Mesodermal cell (in vitro differentiated cells): ENCODE results near the gene TBL3.

Source experiments
- H3K27ac ChIP-seq: 2 replicates; pipeline ENCODE4 v1.7.0; 2013; ENCODE audit warnings: mild to moderate bottlenecking, low read depth, low read length, moderate library complexity; ENCODE audit not compliant: severe bottlenecking
- H3K36me3 ChIP-seq: 2 replicates; pipeline ENCODE4 v1.7.1; 2013; ENCODE audit warnings: mild to moderate bottlenecking, low read length, moderate library complexity; ENCODE audit not compliant: control insufficient read depth, insufficient read depth
- H3K4me1 ChIP-seq: one replicate; pipeline ENCODE4 v1.7.1; 2013; ENCODE audit warnings: mild to moderate bottlenecking, low read length; ENCODE audit not compliant: insufficient read depth, control insufficient read depth, poor library complexity, severe bottlenecking
- H3K4me3 ChIP-seq: 2 replicates; pipeline ENCODE4 v1.7.0; 2013; ENCODE audit warnings: low read length, control low read depth, mild to moderate bottlenecking; ENCODE audit not compliant: insufficient read depth, poor library complexity, severe bottlenecking; ENCODE audit errors: extremely low read depth
- H3K9me3 ChIP-seq: 2 replicates; pipeline ENCODE4 v1.7.1; 2013; ENCODE audit warnings: mild to moderate bottlenecking, low read length, moderate library complexity; ENCODE audit not compliant: control insufficient read depth
- WGBS, 2 experiments: methylation state at CpG; one replicate each; pipeline ENCODE4 v1.1.5; 2013; ENCODE audit warnings: missing lambda C conversion rate in 2 of 2; ENCODE audit not compliant: insufficient coverage in 2 of 2; 5-methylcytosine and 5-hydroxymethylcytosine counted together

The TBL3 gene

GRCh38 chr16:1985466-1986150 lies 13.8 kb downstream of the TBL3 start:
- no peak overlapping the region for H3K27ac ChIP-seq
- 94 to 97% methylated on average over 13 to 14 of the region's 14 CpGs for WGBS, 2 experiments
- H3K4me1 ChIP-seq: peaks cover 12% of the 10 kb centered on the region
- H3K9me3 ChIP-seq: no peaks in the 10 kb centered on the region
- peak overlapping the region; percentile 84 for H3K4me3 ChIP-seq
- peaks cover 23% of the 10 kb centered on the region for H3K36me3 ChIP-seq

DNA sequence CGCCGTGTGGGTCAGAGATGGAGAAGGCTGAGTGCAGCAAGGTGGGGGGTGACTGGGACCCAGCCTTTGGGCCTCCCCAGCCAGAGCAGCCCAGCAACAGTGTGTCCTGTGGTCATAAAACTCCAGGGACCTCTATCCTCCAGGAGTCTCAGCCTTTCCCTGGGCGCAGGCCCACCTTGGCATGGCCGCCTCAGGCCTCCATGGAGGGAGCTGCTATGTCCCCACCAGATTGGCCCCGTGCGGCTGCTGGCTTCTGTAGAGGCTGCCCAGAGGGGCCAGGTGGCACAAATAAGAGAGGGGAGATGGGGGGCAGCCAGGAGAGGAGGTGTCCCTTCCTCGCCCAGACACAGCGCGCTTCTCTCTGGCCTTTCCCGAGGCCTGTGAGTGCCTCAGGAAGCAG lies 15.3 kb downstream of the TBL3 start:
- no peak overlapping the region for H3K27ac ChIP-seq
- peaks cover 15% of the 10 kb centered on the region for H3K4me1 ChIP-seq
- 95 to 96% methylated on average over 7 to 10 of the region's 10 CpGs for WGBS, 2 experiments
- peaks cover 23% of the 10 kb centered on the region for H3K36me3 ChIP-seq
- no peak overlapping the region for H3K4me3 ChIP-seq
- no peaks in the 10 kb centered on the region for H3K9me3 ChIP-seq

GRCh38 chr16:1989209-1990100 lies 17.6 kb downstream of the TBL3 start, which contains the start of gene SYNGR3:
TSS of gene SYNGR3 (plus strand) at chr16:1989970. CDS start at chr16:1990103, 133 bp downstream.
- Histone ChIP-seq H3K4me1 (peaks cover 15% of the 10 kb centered on the region), H3K4me3 (peak within 1 kb of the TSS; percentile 27), H3K9me3 (no peaks in the 10 kb centered on the region), H3K27ac (no peak within 1 kb of the TSS), H3K36me3 (peaks cover 23% of the 10 kb centered on the region)
- 10 to 11% methylated on average over 45 to 52 of the region's 67 CpGs for WGBS, 2 experiments

DNA sequence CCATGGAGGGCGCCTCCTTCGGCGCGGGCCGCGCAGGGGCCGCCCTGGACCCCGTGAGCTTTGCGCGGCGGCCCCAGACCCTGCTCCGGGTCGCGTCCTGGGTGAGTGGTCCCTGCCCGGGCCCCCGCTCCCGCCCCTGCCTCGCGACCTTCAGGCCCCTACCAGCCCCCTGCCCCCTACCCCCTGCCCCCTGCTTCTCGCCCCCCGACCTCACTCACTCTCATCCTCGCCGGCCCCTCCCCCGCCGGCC lies 18.2 kb downstream of the TBL3 start:
- H3K4me3 ChIP-seq: peak overlapping the region; percentile 27
- 0 to 3% methylated on average over 5 to 8 of the region's 25 CpGs for WGBS, 2 experiments
- H3K4me1 ChIP-seq: peaks cover 14% of the 10 kb centered on the region
- no peaks in the 10 kb centered on the region for H3K9me3 ChIP-seq
- no peak overlapping the region for H3K27ac ChIP-seq
- H3K36me3 ChIP-seq: peaks cover 24% of the 10 kb centered on the region

DNA sequence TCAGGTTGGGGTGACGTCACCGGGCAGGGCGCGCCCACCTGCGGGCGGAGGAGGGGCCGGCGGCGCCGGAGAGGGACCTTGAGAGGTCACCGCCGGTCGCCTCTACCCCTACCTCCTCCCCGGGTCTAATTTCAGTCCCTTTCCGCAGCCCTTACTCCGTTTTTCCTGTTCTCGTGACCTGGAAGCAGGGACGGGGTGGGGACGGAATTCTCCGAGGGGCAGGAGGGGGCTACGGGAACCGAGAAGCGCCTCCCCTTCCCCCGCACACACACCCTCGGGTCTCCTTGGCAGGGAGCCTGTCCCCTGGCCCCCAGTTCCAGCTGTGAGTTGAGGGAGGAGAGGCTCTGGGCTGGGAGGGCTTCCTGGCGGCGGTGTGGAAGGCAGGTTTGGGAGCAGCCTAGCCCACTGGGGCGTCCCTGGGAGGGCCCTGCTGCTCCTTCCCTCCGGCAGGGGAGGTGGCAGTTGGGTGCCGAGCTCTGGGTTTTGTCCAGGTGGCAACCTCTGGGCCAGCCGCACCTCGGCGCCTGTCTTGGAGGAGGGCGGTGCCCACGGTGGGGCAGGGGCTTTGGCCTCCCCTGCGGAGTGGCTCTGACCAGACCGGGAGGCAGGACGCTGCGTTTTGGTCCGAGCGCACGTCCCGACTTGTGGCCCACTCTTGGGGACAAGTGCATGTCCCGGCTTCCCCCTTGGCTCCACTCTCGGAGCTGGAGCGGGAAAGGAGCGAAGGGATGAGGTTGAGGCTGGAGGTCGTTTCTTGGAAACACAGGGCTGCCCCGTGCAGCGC lies 18.7 kb downstream of the TBL3 start:
- H3K27ac ChIP-seq: no peak overlapping the region
- peak overlapping the region; percentile 27 for H3K4me3 ChIP-seq
- 3 to 4% methylated on average over 29 to 37 of the region's 50 CpGs for WGBS, 2 experiments

GRCh38 chr16:1991135-1991551 lies 19.3 kb downstream of the TBL3 start:
- Histone ChIP-seq H3K9me3 (no peaks in the 10 kb centered on the region), H3K36me3 (peaks cover 14% of the 10 kb centered on the region), H3K4me3 (no peak overlapping the region), H3K27ac (no peak overlapping the region), H3K4me1 (peaks cover 7% of the 10 kb centered on the region)
- 15 to 22% methylated on average over 14 to 18 of the region's 18 CpGs for WGBS, 2 experiments

More for the DNA sequence above, 18.7 kb downstream of the TBL3 start:
- peaks cover 20% of the 10 kb centered on the region for H3K36me3 ChIP-seq
- H3K4me1 ChIP-seq: peaks cover 8% of the 10 kb centered on the region
- H3K9me3 ChIP-seq: no peaks in the 10 kb centered on the region

- H3K27ac ChIP-seq: no peak overlapping the region
- H3K4me1 ChIP-seq: peaks cover 7% of the 10 kb centered on the region
- peaks cover 11% of the 10 kb centered on the region for H3K36me3 ChIP-seq
- H3K4me3 ChIP-seq: peak overlapping the region; percentile 3
- 26 to 40% methylated on average over 14 to 22 of the region's 22 CpGs for WGBS, 2 experiments
- no peaks in the 10 kb centered on the region for H3K9me3 ChIP-seq
Observed at GRCh38 chr16:1991588-1991947, 19.7 kb downstream of the TBL3 start.

GRCh38 chr16:1991948-1992703 lies 20.3 kb downstream of the TBL3 start:
- H3K36me3 ChIP-seq: peaks cover 11% of the 10 kb centered on the region
- 19 to 27% methylated on average over 58 to 70 of the region's 96 CpGs for WGBS, 2 experiments
- H3K27ac ChIP-seq: no peak overlapping the region
- H3K4me1 ChIP-seq: peaks cover 7% of the 10 kb centered on the region
- H3K9me3 ChIP-seq: no peaks in the 10 kb centered on the region
- H3K4me3 ChIP-seq: peak overlapping the region; percentile 3

DNA sequence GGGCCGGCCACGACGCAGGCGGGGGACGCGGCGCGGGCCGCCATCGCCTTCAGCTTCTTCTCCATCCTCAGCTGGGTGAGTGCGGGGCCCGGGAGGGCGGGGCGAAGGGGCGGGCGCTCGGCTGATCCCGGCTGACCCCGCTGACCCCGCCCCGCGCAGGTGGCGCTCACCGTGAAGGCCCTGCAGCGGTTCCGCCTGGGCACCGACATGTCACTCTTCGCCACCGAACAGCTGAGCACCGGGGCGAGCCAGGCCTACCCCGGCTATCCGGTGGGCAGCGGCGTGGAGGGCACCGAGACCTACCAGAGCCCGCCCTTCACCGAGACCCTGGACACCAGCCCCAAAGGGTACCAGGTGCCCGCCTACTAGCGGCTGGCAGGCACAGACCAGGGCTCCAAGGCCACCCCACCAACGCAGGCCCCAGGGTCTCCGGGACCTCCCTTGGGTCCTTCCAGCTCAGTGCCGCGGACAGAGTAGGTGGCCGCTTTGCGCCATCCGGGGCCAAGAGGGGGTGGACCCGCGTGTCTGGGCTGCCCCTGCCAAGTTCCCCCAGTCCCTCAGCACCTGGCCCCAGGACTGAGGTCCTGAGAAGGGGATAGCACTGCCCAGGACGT lies 21.0 kb downstream of the TBL3 start:
- WGBS, 2 experiments: 86 to 90% methylated on average over 37 to 47 of the region's 50 CpGs
- H3K9me3 ChIP-seq: no peaks in the 10 kb centered on the region
- H3K27ac ChIP-seq: no peak overlapping the region
- peaks cover 8% of the 10 kb centered on the region for H3K4me1 ChIP-seq
- H3K4me3 ChIP-seq: no peak overlapping the region
- peaks cover 16% of the 10 kb centered on the region for H3K36me3 ChIP-seq

DNA sequence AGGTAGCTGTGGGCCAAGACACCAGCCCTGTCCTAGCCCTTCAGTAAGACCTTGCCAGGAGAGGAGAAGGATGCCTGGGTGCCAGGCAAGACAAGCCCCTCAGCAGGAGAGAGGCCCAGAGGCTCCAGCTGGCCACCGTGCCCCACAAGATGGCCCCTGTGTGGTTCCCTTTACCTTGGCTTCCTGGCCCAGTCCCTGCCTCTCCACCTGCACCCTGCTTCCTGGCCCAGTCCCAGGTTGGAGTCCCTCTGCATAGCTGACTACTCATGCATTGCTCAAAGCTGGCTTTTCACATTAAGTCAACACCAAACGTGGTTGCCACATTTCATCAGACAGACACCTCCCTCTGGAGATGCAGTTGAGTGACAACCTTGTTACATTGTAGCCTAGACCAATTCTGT lies 21.9 kb downstream of the TBL3 start:
- WGBS, 2 experiments: 100% methylated on average over 1 of the region's 2 CpGs
- H3K4me1 ChIP-seq: peaks cover 11% of the 10 kb centered on the region
- no peak overlapping the region for H3K27ac ChIP-seq
- H3K4me3 ChIP-seq: no peak overlapping the region
- peaks cover 24% of the 10 kb centered on the region for H3K36me3 ChIP-seq
- H3K9me3 ChIP-seq: no peaks in the 10 kb centered on the region
